Bronchial epithelial cell (primary cell): ENCODE measurements around the gene SAXO1. TPM values are rescaled to one million over a fixed set of nuclear protein-coding genes. Genes with fewer than 3 reads are reported as not detected.
A peak's percentile ranks its signal among the peaks of the same experiment; 100 is the strongest.

Experiments
- DNase-seq: peaks from one replicate; pipeline ENCODE4 v3.0.0-alpha.2; 2010; ENCODE audit warnings: low read depth
- FAIRE-seq: peaks from 2 replicates; lab custom pipeline; 2011; peaks lifted over from hg19 to GRCh38; lab: Jason Lieb, UNC
- H3K27me3 ChIP-seq: 2 replicates; pipeline ENCODE4 v1.5.1; 2011; ENCODE audit warnings: low read length; ENCODE audit not compliant: control insufficient read depth, insufficient read depth
- H3K36me3 ChIP-seq: 2 replicates; pipeline ENCODE4 v1.5.1; 2011; ENCODE audit warnings: low read length; ENCODE audit not compliant: control insufficient read depth, insufficient read depth
- H3K4me3 ChIP-seq: 2 replicates; pipeline ENCODE4 v1.5.1; 2011; ENCODE audit warnings: mild to moderate bottlenecking, low read depth, low read length, control low read depth
- total RNA-seq: library from RNA; depleted of rRNA; stranded (reverse); fragments of >200 nt; gene quantifications from 2 replicates; pipeline ENCODE4 v1.2.1, GENCODE V29; 2014
- TF ChIP-seq, protein P1 (sequence below): IDR thresholded peaks from 2 replicates; pipeline ENCODE4 v1.5.1; 2011; ENCODE audit warnings: mild to moderate bottlenecking, moderate library complexity, low read length, control low read depth, inconsistent platforms; ENCODE audit not compliant: insufficient read depth, severe bottlenecking

The SAXO1 gene
- total RNA-seq, 1 donor from 2014 or later, result not detected

DNA sequence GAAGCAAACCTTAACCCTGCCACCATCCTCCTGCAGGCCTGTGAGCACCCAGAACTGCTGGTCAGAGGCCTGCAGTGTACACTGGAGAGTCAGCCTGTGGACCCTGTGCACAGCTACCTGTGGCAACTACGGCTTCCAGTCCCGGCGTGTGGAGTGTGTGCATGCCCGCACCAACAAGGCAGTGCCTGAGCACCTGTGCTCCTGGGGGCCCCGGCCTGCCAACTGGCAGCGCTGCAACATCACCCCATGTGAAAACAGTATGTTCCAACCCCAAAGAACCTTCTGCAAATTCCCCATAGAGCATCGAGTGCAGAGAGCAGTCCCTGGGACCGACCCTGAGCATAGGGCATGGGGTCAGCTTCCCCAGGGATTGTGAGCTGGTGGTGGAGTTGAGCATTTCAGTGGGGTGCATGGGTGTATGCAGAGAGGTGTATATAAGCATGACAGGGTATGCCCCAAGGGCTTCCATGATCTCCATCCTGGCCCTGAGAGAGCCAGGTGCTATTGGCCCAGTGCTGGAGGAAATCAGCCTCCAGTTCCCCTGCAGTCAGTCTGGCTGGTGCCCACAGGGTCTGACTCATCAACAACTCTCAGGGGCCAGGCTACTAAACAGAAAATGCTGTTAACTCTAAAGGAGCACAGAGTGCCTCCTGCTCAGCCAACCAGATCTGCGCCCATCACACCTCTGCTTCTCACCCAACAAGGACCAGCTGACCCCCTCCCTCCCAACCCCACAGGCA, 126.2 kb downstream of the SAXO1 start:
- FAIRE-seq (no peak), DNase-seq (no peak)
- H3K36me3 ChIP-seq, result no peaks in the 10 kb centered on the region
- H3K4me3 ChIP-seq, result no peak overlapping the region
- TF ChIP-seq, protein P1, sequence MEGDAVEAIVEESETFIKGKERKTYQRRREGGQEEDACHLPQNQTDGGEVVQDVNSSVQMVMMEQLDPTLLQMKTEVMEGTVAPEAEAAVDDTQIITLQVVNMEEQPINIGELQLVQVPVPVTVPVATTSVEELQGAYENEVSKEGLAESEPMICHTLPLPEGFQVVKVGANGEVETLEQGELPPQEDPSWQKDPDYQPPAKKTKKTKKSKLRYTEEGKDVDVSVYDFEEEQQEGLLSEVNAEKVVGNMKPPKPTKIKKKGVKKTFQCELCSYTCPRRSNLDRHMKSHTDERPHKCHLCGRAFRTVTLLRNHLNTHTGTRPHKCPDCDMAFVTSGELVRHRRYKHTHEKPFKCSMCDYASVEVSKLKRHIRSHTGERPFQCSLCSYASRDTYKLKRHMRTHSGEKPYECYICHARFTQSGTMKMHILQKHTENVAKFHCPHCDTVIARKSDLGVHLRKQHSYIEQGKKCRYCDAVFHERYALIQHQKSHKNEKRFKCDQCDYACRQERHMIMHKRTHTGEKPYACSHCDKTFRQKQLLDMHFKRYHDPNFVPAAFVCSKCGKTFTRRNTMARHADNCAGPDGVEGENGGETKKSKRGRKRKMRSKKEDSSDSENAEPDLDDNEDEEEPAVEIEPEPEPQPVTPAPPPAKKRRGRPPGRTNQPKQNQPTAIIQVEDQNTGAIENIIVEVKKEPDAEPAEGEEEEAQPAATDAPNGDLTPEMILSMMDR, result no peak
- H3K27me3 ChIP-seq, result no peaks in the 10 kb centered on the region

DNA sequence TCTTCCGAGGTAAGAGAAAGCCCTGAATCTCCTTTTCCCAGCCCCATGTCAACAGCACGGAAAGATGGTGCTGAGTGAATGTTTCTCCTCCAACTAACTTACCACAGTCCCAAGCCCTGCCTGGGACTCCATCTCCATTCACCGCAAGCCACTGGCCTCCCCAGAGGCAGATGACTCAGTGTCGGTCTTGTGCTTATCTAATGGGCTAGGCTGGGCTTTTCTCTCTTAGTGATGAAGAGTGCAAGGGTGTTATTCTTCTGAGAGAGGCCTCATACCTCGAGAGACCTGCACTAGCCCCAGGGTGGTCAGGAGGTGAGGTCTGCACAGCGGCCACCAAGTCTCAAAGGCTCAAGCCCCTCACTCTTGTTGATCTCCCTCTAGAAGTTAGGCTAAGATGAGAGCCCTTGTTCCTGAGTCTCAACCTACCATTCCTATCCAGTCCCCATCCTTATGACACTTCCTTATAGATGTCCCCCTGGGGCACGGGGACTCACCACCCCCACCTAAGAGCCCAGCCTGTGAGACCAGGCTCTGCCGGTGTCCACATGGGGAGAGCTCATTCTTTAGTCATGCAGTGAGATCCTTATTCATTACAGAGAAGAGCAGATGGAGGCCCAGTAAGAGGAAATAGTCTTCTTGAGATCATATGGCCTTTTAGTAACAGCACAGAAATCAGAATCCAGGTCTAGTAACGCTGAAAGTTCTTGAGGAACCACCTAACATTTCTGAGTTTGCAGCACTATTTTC, 127.0 kb downstream of the SAXO1 start:
- DNase-seq (no peak), FAIRE-seq (no peak)
- TF ChIP-seq, protein P1, result no peak
- Histone ChIP-seq H3K27me3 (no peaks in the 10 kb centered on the region), H3K4me3 (no peak overlapping the region), H3K36me3 (no peaks in the 10 kb centered on the region)

DNA sequence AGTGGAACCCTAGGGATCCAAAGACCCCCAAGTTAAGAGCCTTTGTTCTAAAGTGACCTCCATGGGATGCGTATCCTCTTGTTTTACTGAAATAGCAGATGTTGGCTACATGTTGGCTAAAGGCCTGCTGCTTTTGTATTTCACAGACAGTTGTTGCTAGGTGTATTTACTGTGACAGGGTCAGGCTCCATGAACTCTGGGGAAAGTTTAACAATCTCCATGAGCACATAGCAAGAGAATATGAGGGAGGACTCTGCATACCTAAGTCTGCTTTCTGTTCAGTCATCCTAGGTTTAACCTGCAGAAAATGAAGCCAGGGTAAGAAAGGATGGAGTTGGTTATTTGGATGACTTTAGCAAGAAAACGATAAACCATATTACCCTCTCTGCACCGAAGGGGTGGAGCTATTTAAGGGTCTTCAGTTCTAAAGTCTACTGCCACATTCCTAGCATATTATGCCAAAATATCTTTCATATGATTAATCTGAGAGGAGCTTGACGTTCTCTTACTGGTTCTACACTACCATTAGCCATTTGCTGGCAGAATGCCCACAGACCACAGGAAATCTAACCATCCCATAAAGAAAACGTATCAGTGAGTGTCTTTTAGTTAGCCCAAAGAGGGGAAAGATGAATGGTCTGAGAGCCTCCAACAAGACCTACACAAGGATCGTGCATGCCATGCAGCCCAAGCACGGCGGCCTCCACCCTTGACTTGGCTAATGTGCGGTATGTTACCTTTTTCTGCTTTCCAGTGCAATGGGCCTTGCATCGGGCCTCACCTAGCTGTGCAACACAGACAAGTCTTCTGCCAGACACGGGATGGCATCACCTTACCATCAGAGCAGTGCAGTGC, 127.8 kb downstream of the SAXO1 start:
- FAIRE-seq (no peak), DNase-seq (no peak)
- H3K36me3 ChIP-seq, result no peaks in the 10 kb centered on the region
- no peak overlapping the region for H3K4me3 ChIP-seq
- H3K27me3 ChIP-seq, result no peaks in the 10 kb centered on the region
- TF ChIP-seq, protein P1, result no peak

DNA sequence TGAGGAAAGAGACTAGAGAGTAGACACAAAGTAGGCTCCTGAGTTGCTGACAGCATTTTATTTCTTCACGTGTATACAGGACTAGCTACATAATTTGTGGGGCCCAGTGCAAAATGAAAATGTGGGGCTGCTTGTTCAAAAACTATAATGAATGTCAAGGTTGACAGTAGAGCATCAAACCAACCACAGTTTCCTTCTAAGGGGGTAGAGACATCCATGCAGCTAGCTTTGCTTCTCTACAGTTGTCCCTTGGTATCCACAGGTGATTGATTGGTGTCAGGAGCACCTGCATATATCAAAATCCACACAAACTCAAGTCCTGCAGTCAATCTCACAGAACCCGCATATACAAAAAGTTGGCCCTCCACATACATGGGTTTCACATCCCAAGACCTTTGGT, 129.6 kb downstream of the SAXO1 start:
- Histone ChIP-seq H3K36me3 (no peaks in the 10 kb centered on the region), H3K4me3 (no peak overlapping the region), H3K27me3 (no peaks in the 10 kb centered on the region)
- TF ChIP-seq, protein P1, result no peak
- FAIRE-seq (no peak), DNase-seq (no peak)

DNA sequence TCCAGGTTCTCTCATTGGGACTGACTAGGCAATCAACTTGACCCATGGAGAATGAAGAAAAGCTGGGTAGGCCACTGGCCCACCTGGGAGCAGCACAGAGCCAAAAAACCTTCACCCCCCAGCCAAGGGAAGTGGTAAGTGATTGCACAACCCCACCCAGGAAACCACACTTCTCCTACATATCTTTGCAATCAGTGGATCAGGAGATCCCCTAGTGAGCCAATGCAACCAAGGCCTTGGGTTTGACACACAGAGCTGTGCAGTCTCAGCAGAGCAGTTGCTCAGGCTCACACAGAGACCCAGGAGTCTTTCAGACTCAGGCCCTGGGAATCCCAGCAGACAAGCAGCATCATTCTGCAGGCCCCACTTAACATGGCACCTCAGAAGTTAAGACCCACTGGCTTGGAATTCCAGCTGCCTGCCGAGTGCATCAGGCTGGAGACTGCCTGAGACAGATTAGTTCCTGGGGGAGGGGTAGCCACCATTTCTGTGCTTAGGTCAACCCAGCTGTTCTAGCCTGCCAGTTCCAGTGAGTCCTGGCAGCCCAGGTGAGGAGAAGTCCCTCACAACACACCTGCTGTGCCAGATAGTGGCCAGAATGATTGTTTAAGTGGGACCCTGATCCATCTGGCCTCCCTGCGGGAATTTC, 136.4 kb downstream of the SAXO1 start:
- FAIRE-seq, result peak; percentile 47

More for the DNA sequence above, 136.4 kb downstream of the SAXO1 start:
- no peak for DNase-seq
- no peak overlapping the region for H3K4me3 ChIP-seq
- no peaks in the 10 kb centered on the region for H3K27me3 ChIP-seq
- TF ChIP-seq, protein P1, result no peak
- no peaks in the 10 kb centered on the region for H3K36me3 ChIP-seq
